K562 (cell line): Measurements from ENCODE around the gene CARMIL1. TPM values are rescaled to one million over a fixed set of nuclear protein-coding genes. Genes with fewer than 3 reads are reported as not detected.

Experiments used
- ATAC-seq: fragments of 200-7000 bp; cut with Tn5 transposase; 3 replicates; pipeline ENCODE4 v1.9.1; 2020; ENCODE audit warnings: moderate library complexity
- BruUV-seq: library from RNA; stranded (reverse); fragments of 400-500 nt; replicated peaks from 2 replicates; lab custom pipeline; 2021; lab: Mats Ljungman, UMichigan
- CTCF ChIA-PET: fragments of 300-600 bp; formaldehyde crosslinking; extraction: SDS; loops from one replicate; lab custom pipeline; 2021; ENCODE audit warnings: low intra/inter-chr PET ratio; lab: Yijun Ruan, JAX
- POLR2A ChIA-PET: fragments of 300-600, 350-650 bp; sonication (Branson Sonifier 250); formaldehyde crosslinking; extraction: SDS; loops from one replicate; lab custom pipeline; 2021; ENCODE audit warnings: antibody characterized with exemption, inconsistent platforms; lab: Yijun Ruan, JAX
- DNase-seq, 4 experiments: peaks; one replicate each; pipeline versions ENCODE4 v3.0.0 to v3.0.0-alpha.2; 2011 to 2018; ENCODE audit warnings: low spot score in 3 of 4, mixed read lengths in 3 of 4; ENCODE audit errors: extremely low read depth in 1 of 4
- FAIRE-seq: peaks from 2 replicates; lab custom pipeline; 2011; peaks lifted over from hg19 to GRCh38; lab: Jason Lieb, UNC
- H2AFZ ChIP-seq: 2 replicates; pipeline ENCODE4 v1.6.0; 2011; ENCODE audit warnings: low read depth, low read length, control low read depth, inconsistent platforms
- H3K27ac ChIP-seq: fragments of 200-600 bp; 3 replicates; pipeline ENCODE4 v1.8.0; 2011; ENCODE audit warnings: low read depth, mild to moderate bottlenecking, control low read depth, inconsistent platforms, low read length, moderate library complexity, mixed read lengths; ENCODE audit errors: extremely low read depth
- H3K27me3 ChIP-seq, 2 experiments: fragments of 300-600 bp in 1 of 2; 2 replicates in 1 of 2; 3 replicates in 1 of 2; pipeline versions ENCODE4 v1.6.0 to v1.8.0; 2011; ENCODE audit warnings: inconsistent platforms in 2 of 2, low read length in 2 of 2, mild to moderate bottlenecking in 1 of 2, mixed read lengths in 1 of 2, moderate library complexity in 1 of 2; ENCODE audit not compliant: control insufficient read depth in 2 of 2, insufficient read depth in 2 of 2
- H3K36me3 ChIP-seq: fragments of 300-600 bp; 3 replicates; pipeline ENCODE4 v1.8.0; 2011; ENCODE audit warnings: mild to moderate bottlenecking, low read length, inconsistent platforms; ENCODE audit not compliant: control insufficient read depth, insufficient read depth
- H3K4me1 ChIP-seq, 2 experiments: fragments of 200-600 bp in 1 of 2; replicated peaks in 1 of 2; 2 replicates in 1 of 2; 3 replicates in 1 of 2; pipeline versions ENCODE4 v1.5.1 to v1.8.0; 2011; ENCODE audit warnings: inconsistent platforms in 2 of 2, low read length in 2 of 2, mild to moderate bottlenecking in 1 of 2, mixed read lengths in 1 of 2, moderate library complexity in 1 of 2; ENCODE audit not compliant: control insufficient read depth in 2 of 2, insufficient read depth in 2 of 2
- H3K4me2 ChIP-seq: 2 replicates; pipeline ENCODE4 v1.6.1; 2011; ENCODE audit warnings: low read length, control low read depth, inconsistent platforms, mixed read lengths; ENCODE audit not compliant: insufficient read depth
- H3K4me3 ChIP-seq: fragments of 200-600 bp; sonication (generic), shearing (Covaris generic); 2 replicates; pipeline ENCODE4 v1.5.1; 2016; ENCODE audit warnings: control low read depth, inconsistent platforms
- H3K79me2 ChIP-seq: fragments of 200-600 bp; 3 replicates; pipeline ENCODE4 v1.8.0; 2011; ENCODE audit warnings: low read length, inconsistent platforms; ENCODE audit not compliant: control insufficient read depth, insufficient read depth
- H3K9ac ChIP-seq, 2 experiments: 2 replicates each; pipeline versions ENCODE4 v1.6.0 to v1.6.1; 2011; ENCODE audit warnings: low read depth in 2 of 2, low read length in 2 of 2, control low read depth in 1 of 2, inconsistent platforms in 1 of 2, mild to moderate bottlenecking in 1 of 2, mixed read lengths in 1 of 2; ENCODE audit not compliant: insufficient read depth in 1 of 2
- H3K9me1 ChIP-seq: one replicate; pipeline ENCODE4 v1.6.0; 2011; ENCODE audit warnings: inconsistent platforms, mild to moderate bottlenecking, low read length, moderate library complexity; ENCODE audit not compliant: control insufficient read depth, insufficient read depth
- H3K9me3 ChIP-seq: replicated peaks from 2 replicates; pipeline ENCODE4 v1.5.1; 2011; ENCODE audit warnings: low read depth, low read length, inconsistent platforms; ENCODE audit not compliant: control insufficient read depth, insufficient read depth
- H4K20me1 ChIP-seq: replicated peaks from 2 replicates; pipeline ENCODE4 v1.6.1; 2011; ENCODE audit warnings: low read length, inconsistent platforms, mixed read lengths; ENCODE audit not compliant: control insufficient read depth, insufficient read depth
- CBX3 ChIP-seq, 2 experiments: IDR thresholded peaks; 1 replicate in 1 of 2; 2 replicates in 1 of 2; pipeline ENCODE4 v1.6.1; 2012; ENCODE audit warnings: inconsistent platforms in 2 of 2, low read length in 2 of 2, borderline replicate concordance in 1 of 2, control low read depth in 1 of 2
- DACH1 ChIP-seq: fragments of 450-650 bp; IDR thresholded peaks from 2 replicates; pipeline ENCODE4 v1.6.1; 2018; ENCODE audit not compliant: partially characterized antibody
- FOXJ3 ChIP-seq: sonication (generic); formaldehyde crosslinking; IDR thresholded peaks from 2 replicates; pipeline ENCODE4 v1.4.0; 2020; ENCODE audit warnings: mild to moderate bottlenecking, missing genetic modification reagents
- FOXP4 ChIP-seq: sonication (generic); formaldehyde crosslinking; IDR thresholded peaks from 2 replicates; pipeline ENCODE4 v1.8.0; 2022; ENCODE audit warnings: mild to moderate bottlenecking, missing genetic modification reagents, borderline replicate concordance
- HOXB6 ChIP-seq: fragments of 250-450 bp; sonication (Bioruptor Pico); IDR thresholded peaks from 2 replicates; pipeline ENCODE4 v1.5.1; 2022; ENCODE audit warnings: mild to moderate bottlenecking, borderline replicate concordance
- KLF1 ChIP-seq: fragments of 450-650 bp; IDR thresholded peaks from 2 replicates; pipeline ENCODE4 v1.6.1; 2016; ENCODE audit warnings: missing genetic modification characterization, missing compliant biosample characterization
- POU5F1 ChIP-seq: fragments of 150-350 bp; IDR thresholded peaks from 2 replicates; pipeline ENCODE4 v1.6.1; 2014; ENCODE audit warnings: borderline replicate concordance, low read length, low read depth, mild to moderate bottlenecking; ENCODE audit not compliant: partially characterized antibody
- PRPF4 ChIP-seq: fragments of 200-400 bp; formaldehyde crosslinking; IDR thresholded peaks from one replicate; pipeline ENCODE4 v1.6.1; 2017; ENCODE audit warnings: low read length, low read depth, mild to moderate bottlenecking; ENCODE audit not compliant: insufficient read depth, poor library complexity, severe bottlenecking
- RAD21 ChIP-seq, 2 experiments: fragments of 250-450 bp in 1 of 2; fragments of 450-650 bp in 1 of 2; sonication (Bioruptor Pico) in 1 of 2; formaldehyde crosslinking in 1 of 2; IDR thresholded peaks in 1 of 2; conservative IDR thresholded peaks in 1 of 2; 2 replicates each; pipeline versions ENCODE4 v1.4.0 to v1.8.0; 2020 to 2022; ENCODE audit warnings: mild to moderate bottlenecking in 2 of 2, moderate library complexity in 1 of 2
- SIN3B ChIP-seq: fragments of 450-650 bp; IDR thresholded peaks from 2 replicates; pipeline ENCODE4 v1.6.1; 2017; ENCODE audit warnings: low read depth, mild to moderate bottlenecking, moderate library complexity
- SRF ChIP-seq, 2 experiments: fragments of 250-450, 450-650 bp in 1 of 2; sonication (Bioruptor Pico) in 1 of 2; sonication (generic) in 1 of 2; formaldehyde crosslinking; IDR thresholded peaks; 2 replicates each; pipeline versions ENCODE4 v1.5.0 to v1.5.1; 2020 to 2022; ENCODE audit warnings: mild to moderate bottlenecking in 1 of 2, missing genetic modification reagents in 1 of 2
- TCF7L2 ChIP-seq: fragments of 150-350 bp; IDR thresholded peaks from 2 replicates; pipeline ENCODE4 v1.6.1; 2016; ENCODE audit warnings: low read depth, mild to moderate bottlenecking, low read length, moderate library complexity
- THAP7 ChIP-seq: fragments of 250-450 bp; sonication (Bioruptor Pico); IDR thresholded peaks from 2 replicates; pipeline ENCODE4 v1.5.0; 2021
- ZNF778 ChIP-seq: fragments of 450-650 bp; formaldehyde crosslinking; IDR thresholded peaks from 2 replicates; pipeline ENCODE4 v1.4.0; 2020; ENCODE audit warnings: mild to moderate bottlenecking, moderate library complexity
- WGBS: fragments of 100-300 bp; shearing (Covaris generic); methylation state at CpG from one replicate; pipeline ENCODE4 v1.1.6; 2016; ENCODE audit warnings: low coverage, mixed read lengths; ENCODE audit not compliant: insufficient coverage; ENCODE audit errors: missing lambda C conversion rate; 5-methylcytosine and 5-hydroxymethylcytosine counted together
- in situ Hi-C: fragments of 300-500 bp; cut with MboI; formaldehyde crosslinking; loops from 4 replicates; pipeline ENCODE4 v1.15.0; 2018; ENCODE audit warnings: inconsistent platforms, mixed read lengths
- intact Hi-C: fragments of 100-400 bp; cut with micrococcal nuclease; formaldehyde crosslinking; loops from 2 replicates; pipeline ENCODE4 v1.14.2; 2022
- polyA plus RNA-seq, 8 experiments: library from polyadenylated mRNA; depleted of rRNA in 4 of 8; stranded (reverse) in 5 of 8; unstranded in 3 of 8; fragments of >200 nt; fragmentation: Nextera tagmentation in 2 of 8; fragmentation: Illumina TruSeq in 1 of 8; extraction: Ambion mirVana in 2 of 8; extraction: Trizol in 1 of 8; gene quantifications; 2 replicates each; pipeline versions ENCODE4 v1.2.1 to v1.2.3, GENCODE V29; 2011 to 2014; ENCODE audit warnings: inconsistent platforms in 1 of 8, missing spikeins in 1 of 8
- total RNA-seq, 7 experiments: library from RNA; depleted of rRNA in 6 of 7; stranded (reverse); fragments of >200 nt in 6 of 7; fragmentation: Illumina TruSeq in 2 of 7; extraction: Trizol in 2 of 7; gene quantifications; 2 replicates each; pipeline versions ENCODE4 v1.2.1 to v1.2.3, GENCODE V29; 2011 to 2021; ENCODE audit warnings: low replicate concordance in 1 of 7
- TF ChIP-seq, protein P1 (sequence below): sonication (generic); formaldehyde crosslinking; IDR thresholded peaks from 2 replicates; pipeline ENCODE4 v1.8.1; 2023; ENCODE audit warnings: mild to moderate bottlenecking, missing genetic modification reagents
- TF ChIP-seq, protein P2 (sequence below): fragments of 250-450 bp; sonication (Bioruptor Pico); IDR thresholded peaks from 2 replicates; pipeline ENCODE4 v1.8.0; 2021; ENCODE audit warnings: borderline replicate concordance, mild to moderate bottlenecking, moderate library complexity; ENCODE audit not compliant: poor library complexity, severe bottlenecking

Gene CARMIL1
- total and polyA plus RNA-seq, 9 of the 15 experiments (the other 6 are each of a cell fraction or from before 2014, with no cell fraction given), result 0.04 to 0.32 (median 0.10) TPM; not detected in 1

GRCh38 chr6:25266456-25267100, 12.6 kb upstream of the CARMIL1 start (continued):
- TF ChIP-seq THAP7 (CRISPR knock-in tag) (no peak), FOXP4 (no peak), DACH1 (no peak), FOXJ3 (CRISPR knock-in tag) (no peak), SIN3B (no peak)

GRCh38 chr6:25267662-25268061, 11.5 kb upstream of the CARMIL1 start:
- Histone ChIP-seq H3K27me3 (no peaks in the 10 kb centered on the region), H3K36me3 (no peaks in the 10 kb centered on the region), H3K9me1 (no peaks in the 10 kb centered on the region), H3K4me3 (no peak overlapping the region), H3K9me3 (no peaks in the 10 kb centered on the region), H3K27ac (no peak overlapping the region), H3K4me2 (no peak overlapping the region), H3K4me1 (no peaks in the 10 kb centered on the region), H3K9ac (no peak overlapping the region), H2AFZ (no peak overlapping the region), H4K20me1 (no peaks in the 10 kb centered on the region), H3K79me2 (no peaks in the 10 kb centered on the region)
- DNase-seq, result no peak
- FAIRE-seq, result no peak
- TF ChIP-seq RAD21 (CRISPR knock-in tag; conservative IDR thresholded peaks at IDR 0.05 in 1 of 2, IDR thresholded peaks at IDR 0.05 in 1 of 2), result no peak
- TF ChIP-seq TCF7L2, result no peak
- TF ChIP-seq POU5F1, result no peak
- TF ChIP-seq, protein P1, sequence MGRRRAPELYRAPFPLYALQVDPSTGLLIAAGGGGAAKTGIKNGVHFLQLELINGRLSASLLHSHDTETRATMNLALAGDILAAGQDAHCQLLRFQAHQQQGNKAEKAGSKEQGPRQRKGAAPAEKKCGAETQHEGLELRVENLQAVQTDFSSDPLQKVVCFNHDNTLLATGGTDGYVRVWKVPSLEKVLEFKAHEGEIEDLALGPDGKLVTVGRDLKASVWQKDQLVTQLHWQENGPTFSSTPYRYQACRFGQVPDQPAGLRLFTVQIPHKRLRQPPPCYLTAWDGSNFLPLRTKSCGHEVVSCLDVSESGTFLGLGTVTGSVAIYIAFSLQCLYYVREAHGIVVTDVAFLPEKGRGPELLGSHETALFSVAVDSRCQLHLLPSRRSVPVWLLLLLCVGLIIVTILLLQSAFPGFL, result no peak
- TF ChIP-seq KLF1, result no peak
- TF ChIP-seq, protein P2, sequence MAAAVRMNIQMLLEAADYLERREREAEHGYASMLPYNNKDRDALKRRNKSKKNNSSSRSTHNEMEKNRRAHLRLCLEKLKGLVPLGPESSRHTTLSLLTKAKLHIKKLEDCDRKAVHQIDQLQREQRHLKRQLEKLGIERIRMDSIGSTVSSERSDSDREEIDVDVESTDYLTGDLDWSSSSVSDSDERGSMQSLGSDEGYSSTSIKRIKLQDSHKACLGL (CRISPR knock-in tag), result no peak
- no peak for TF ChIP-seq HOXB6 (CRISPR knock-in tag)
- TF ChIP-seq PRPF4, result no peak
- TF ChIP-seq ZNF778 (CRISPR knock-in tag), result no peak
- TF ChIP-seq CBX3 (IDR thresholded peaks at IDR 0.05; ENCODE audit: borderline replicate concordance in 1 of 2, low read length in 2 of 2), result no peak
- TF ChIP-seq SRF (CRISPR knock-in tag; IDR thresholded peaks at IDR 0.05), result no peak
- WGBS, result 6% methylated on average over 3 of the region's 3 CpGs
- in situ Hi-C loops, result no loop called here
- ATAC-seq, result no peak
- ChIA-PET CTCF (interaction anchor here (0.6 kb wide), 1 partner anchor 199 kb away, joined by 3 read pairs; no protein-coding TSS in a partner anchor), POLR2A (no interaction called here)
- intact Hi-C loops, result loop anchor here (2.0 to 5.0 kb wide), 2 partner anchors 335 to 675 kb away; no protein-coding TSS in a partner anchor
- BruUV-seq, result no TSS peak
